Measurements from ENCODE around the gene KCNIP3. TPM values are rescaled to one million over a fixed set of nuclear protein-coding genes. Genes with fewer than 3 reads are reported as not detected.
A peak's percentile ranks its signal among the peaks of the same experiment; 100 is the strongest.

The KCNIP3 gene
- total and polyA plus RNA-seq, 10 donors: 0.59 to 5.2 (median 3.0) TPM

DNA sequence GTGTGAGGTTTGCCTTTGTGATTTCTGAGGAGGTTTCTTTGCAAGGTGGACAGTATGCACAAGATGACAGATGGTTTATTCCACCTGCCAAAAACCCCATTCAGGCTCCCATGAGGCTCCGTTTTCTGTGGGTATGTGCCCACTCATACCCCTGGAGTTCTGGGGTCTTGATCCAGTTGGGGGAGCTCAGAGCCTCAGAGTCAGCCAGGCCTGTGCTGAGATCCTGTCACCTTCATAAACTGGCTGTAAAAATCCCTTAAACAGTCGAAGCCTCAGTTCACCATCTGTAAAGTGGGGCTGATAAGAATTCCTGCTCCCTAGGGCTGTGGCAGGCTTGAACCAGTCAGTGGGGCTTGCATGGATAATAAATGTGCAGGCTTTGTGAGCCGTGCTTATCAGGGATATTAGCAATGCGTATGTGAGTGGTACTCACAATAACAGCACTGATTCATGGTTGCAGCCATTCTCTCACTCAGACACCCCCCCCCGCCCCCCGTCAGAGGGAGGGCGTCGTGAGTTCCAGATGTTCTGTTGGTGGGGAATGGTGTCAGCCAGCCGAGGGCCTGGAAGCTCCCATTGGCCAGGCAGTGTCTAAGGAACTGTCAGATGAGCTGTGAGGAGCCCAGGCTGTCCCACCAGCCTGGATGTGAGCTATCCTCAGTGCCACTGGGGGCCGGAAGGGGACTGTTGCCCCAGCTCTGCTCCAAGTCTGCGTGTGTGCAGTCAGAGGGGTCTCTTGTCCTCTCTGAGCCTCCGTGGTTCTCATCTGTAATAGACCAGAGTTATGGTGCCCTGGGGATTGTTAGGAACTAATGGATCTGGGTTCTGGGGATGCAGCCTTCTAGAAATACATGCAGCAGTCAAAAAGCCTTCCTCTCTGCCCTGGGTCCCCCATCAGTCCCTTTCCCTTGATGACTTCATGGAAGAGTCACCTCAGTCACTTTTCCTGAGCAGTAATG lies 51.7 kb downstream of the KCNIP3 start:
- no peak overlapping the region for H3K4me3 ChIP-seq
- H3K27me3 ChIP-seq (replicated peaks in 1 of 7): peaks cover 0 to 57% (median 24%) of the 10 kb centered on the region in 7 donors
- WGBS, 5 donors: 63 to 75% (median 72%) methylated on average over 11 to 12 of the region's 12 CpGs
- H3K27ac ChIP-seq: no peak overlapping the region
- intact Hi-C loops (cut with DNase I; ENCODE audit: low total_unique reads): no loop called here
- H3K9me3 ChIP-seq: no peaks in the 10 kb centered on the region
- H3K36me3 ChIP-seq: no peaks in the 10 kb centered on the region
- H3K4me1 ChIP-seq: peaks cover 11 to 28% (median 23%) of the 10 kb centered on the region in 6 donors
- no peak for TF ChIP-seq POLR2A (IDR thresholded peaks at IDR 0.05)
- TF ChIP-seq, protein P1, sequence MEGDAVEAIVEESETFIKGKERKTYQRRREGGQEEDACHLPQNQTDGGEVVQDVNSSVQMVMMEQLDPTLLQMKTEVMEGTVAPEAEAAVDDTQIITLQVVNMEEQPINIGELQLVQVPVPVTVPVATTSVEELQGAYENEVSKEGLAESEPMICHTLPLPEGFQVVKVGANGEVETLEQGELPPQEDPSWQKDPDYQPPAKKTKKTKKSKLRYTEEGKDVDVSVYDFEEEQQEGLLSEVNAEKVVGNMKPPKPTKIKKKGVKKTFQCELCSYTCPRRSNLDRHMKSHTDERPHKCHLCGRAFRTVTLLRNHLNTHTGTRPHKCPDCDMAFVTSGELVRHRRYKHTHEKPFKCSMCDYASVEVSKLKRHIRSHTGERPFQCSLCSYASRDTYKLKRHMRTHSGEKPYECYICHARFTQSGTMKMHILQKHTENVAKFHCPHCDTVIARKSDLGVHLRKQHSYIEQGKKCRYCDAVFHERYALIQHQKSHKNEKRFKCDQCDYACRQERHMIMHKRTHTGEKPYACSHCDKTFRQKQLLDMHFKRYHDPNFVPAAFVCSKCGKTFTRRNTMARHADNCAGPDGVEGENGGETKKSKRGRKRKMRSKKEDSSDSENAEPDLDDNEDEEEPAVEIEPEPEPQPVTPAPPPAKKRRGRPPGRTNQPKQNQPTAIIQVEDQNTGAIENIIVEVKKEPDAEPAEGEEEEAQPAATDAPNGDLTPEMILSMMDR (IDR thresholded peaks at IDR 0.05 in 8 of 11, conservative IDR thresholded peaks at IDR 0.05 in 3 of 11): no peak
- DNase-seq: no peak

DNA sequence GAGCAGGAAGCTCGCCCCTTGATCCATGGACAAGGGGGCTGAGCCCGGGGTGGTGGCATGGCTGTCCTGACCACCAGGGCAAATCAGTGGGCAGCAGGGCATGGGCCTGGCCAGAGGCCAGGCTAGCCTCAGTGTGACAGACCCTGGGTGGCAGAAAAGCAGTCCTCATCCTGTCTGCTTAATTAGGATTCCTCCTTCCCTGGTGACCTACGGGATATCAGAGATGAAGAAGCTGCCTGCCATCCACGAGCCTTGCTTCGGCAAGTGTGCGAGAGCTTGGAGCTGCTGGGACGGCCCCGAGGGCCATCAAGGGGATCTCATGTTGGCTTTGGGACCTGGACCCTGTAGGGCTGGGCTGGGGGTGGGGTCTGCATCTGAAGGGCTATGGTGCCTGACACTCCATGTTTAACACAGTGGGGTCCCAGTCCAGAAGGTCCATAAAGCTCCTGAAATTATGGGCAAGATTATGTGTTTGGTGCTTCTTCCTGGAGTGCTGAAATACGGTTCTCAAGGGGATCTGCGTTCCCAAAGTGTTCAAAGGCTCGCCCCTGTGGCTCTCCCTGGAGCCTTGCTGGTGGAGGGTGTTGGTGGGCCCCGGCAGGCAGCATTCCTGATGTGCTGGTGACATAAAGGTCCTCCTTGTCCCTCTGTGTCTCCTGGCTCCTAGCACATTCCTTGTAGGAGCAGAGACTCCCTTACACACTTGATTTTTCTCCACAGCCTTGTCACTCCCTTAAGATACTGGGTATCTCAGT lies 52.6 kb downstream of the KCNIP3 start:
- Histone ChIP-seq H3K27me3 (replicated peaks in 1 of 7) (peaks cover 0 to 48% (median 24%) of the 10 kb centered on the region in 7 donors), H3K9me3 (no peaks in the 10 kb centered on the region), H3K4me3 (no peak overlapping the region), H3K4me1 (peaks cover 11 to 27% (median 23%) of the 10 kb centered on the region in 6 donors), H3K27ac (no peak overlapping the region), H3K36me3 (no peaks in the 10 kb centered on the region)
- WGBS, 5 donors: 79 to 91% (median 86%) methylated on average over 11 to 12 of the region's 12 CpGs
- intact Hi-C loops (cut with DNase I; ENCODE audit: low total_unique reads): no loop called here
- DNase-seq: peak; percentile 69
- TF ChIP-seq POLR2AphosphoS5 (IDR thresholded peaks at IDR 0.05) (no peak), POLR2A (IDR thresholded peaks at IDR 0.05) (no peak)
- TF ChIP-seq, protein P1 (IDR thresholded peaks at IDR 0.05 in 8 of 11, conservative IDR thresholded peaks at IDR 0.05 in 3 of 11): no peak

DNA sequence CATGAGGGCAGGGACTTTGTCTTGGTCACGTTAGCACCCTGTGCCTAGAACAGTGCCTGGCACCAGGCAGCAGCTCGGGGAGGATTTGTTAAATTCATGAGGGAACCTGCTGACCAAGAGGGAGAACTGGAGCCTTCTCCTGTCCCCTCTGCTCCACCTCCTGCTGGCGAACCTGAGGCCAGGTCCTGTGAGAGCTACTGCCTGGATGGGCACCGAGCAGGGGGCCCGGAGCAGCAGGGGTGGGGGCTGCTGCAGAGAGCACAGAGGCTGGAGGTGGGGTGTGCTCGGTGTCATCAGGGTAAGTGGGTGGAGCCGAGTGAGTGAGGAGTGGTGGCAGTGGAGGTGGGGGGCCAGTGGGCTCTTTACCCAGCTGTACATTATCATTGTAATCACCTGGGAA lies 53.2 kb downstream of the KCNIP3 start:
- Histone ChIP-seq H3K36me3 (no peaks in the 10 kb centered on the region), H3K27me3 (replicated peaks in 1 of 7) (peaks cover 0 to 42% (median 20%) of the 10 kb centered on the region in 7 donors), H3K4me1 (peaks cover 4 to 21% (median 17%) of the 10 kb centered on the region in 6 donors), H3K4me3 (no peak overlapping the region), H3K27ac (no peak overlapping the region), H3K9me3 (no peaks in the 10 kb centered on the region)
- intact Hi-C loops (cut with DNase I; ENCODE audit: low total_unique reads): no loop called here
- 70 to 80% (median 76%) methylated on average over 7 of the region's 7 CpGs for whole genome bisulfite sequencing, 5 donors
- DNase-seq: no peak
- no peak for TF ChIP-seq POLR2A (IDR thresholded peaks at IDR 0.05)
- no peak for TF ChIP-seq POLR2AphosphoS5 (IDR thresholded peaks at IDR 0.05)
- TF ChIP-seq, protein P1 (IDR thresholded peaks at IDR 0.05 in 8 of 11, conservative IDR thresholded peaks at IDR 0.05 in 3 of 11): no peak
